Activated T-helper 2 cell treated with anti-CD3 and anti-CD28 coated beads, Interferon-gamma antibody, Interleukin-2, Interleukin-4, amounts not matched to agents 10 μg/mL and 5 μg/mL and 100 μg/mL, durations not matched to agents 14 hours and 24 hours and 36 hours (primary cell): ENCODE measurements around the gene VPS37D. TPM values are rescaled to one million over a fixed set of nuclear protein-coding genes. Genes with fewer than 3 reads are reported as not detected.
A peak's percentile ranks its signal among the peaks of the same experiment; 100 is the strongest.
"Not testable (repeated sequence)": the region's sequence is repeated elsewhere in the genome, so short reads cannot be mapped to it uniquely, and the experiment has no call there.

Experiments
- DNase-seq: peaks from one replicate; pipeline ENCODE4 v3.0.0; 2021; ENCODE audit warnings: low spot score
- H3K27ac Mint-ChIP-seq: one replicate; pipeline ENCODE4 v1.8.0; 2021; ENCODE audit warnings: mixed read lengths
- H3K27me3 Mint-ChIP-seq: one replicate; pipeline ENCODE4 v1.8.0; 2021; ENCODE audit warnings: low read depth, mixed read lengths
- H3K36me3 Mint-ChIP-seq: one replicate; pipeline ENCODE4 v1.8.0; 2021; ENCODE audit warnings: low read depth, mixed read lengths
- H3K4me1 Mint-ChIP-seq: one replicate; pipeline ENCODE4 v1.8.0; 2021; ENCODE audit warnings: low read depth, mixed read lengths
- H3K4me3 Mint-ChIP-seq: one replicate; pipeline ENCODE4 v1.8.0; 2021; ENCODE audit warnings: low read depth, mild to moderate bottlenecking, moderate library complexity, mixed read lengths
- H3K9me3 Mint-ChIP-seq: one replicate; pipeline ENCODE4 v1.8.0; 2021; ENCODE audit warnings: mixed read lengths
- intact Hi-C: fragments of 100-400 bp; cut with micrococcal nuclease; formaldehyde crosslinking; loops from one replicate; pipeline ENCODE4 v1.15.1; 2023
- total RNA-seq: library from RNA; stranded (reverse); gene quantifications from 2 replicates; pipeline ENCODE4 v1.2.3, GENCODE V29; 2022

The VPS37D gene
- total RNA-seq, 1 donor from 2014 or later, result 0.30 TPM

- Mint-ChIP-seq H3K4me3 (no peak overlapping the region), H3K4me1 (peaks cover 3% of the 10 kb centered on the region), H3K27me3 (peaks cover 52% of the 10 kb centered on the region), H3K27ac (no peak overlapping the region), H3K36me3 (no peaks in the 10 kb centered on the region), H3K9me3 (no peaks in the 10 kb centered on the region)
- no peak for DNase-seq
- intact Hi-C loops, result no loop called here
These were observed 18.1 kb upstream of the VPS37D start for GRCh38 chr7:73649576-73649975.

GRCh38 chr7:73650524-73650923 is 17.1 kb upstream of the VPS37D start:
- Mint-ChIP-seq H3K4me3 (no peak overlapping the region), H3K27me3 (peaks cover 48% of the 10 kb centered on the region), H3K27ac (no peak overlapping the region), H3K36me3 (no peaks in the 10 kb centered on the region), H3K9me3 (no peaks in the 10 kb centered on the region), H3K4me1 (peaks cover 3% of the 10 kb centered on the region)
- no peak for DNase-seq
- intact Hi-C loops, result no loop called here

GRCh38 chr7:73652541-73652949 is 15.1 kb upstream of the VPS37D start:
- intact Hi-C loops, result no loop called here
- Mint-ChIP-seq H3K4me3 (no peak overlapping the region), H3K27ac (no peak overlapping the region), H3K9me3 (no peaks in the 10 kb centered on the region), H3K36me3 (no peaks in the 10 kb centered on the region), H3K27me3 (peaks cover 33% of the 10 kb centered on the region), H3K4me1 (peaks cover 3% of the 10 kb centered on the region)
- DNase-seq, result no peak

- H3K4me1 Mint-ChIP-seq, intact Hi-C loops, H3K4me3 Mint-ChIP-seq, H3K27ac Mint-ChIP-seq, H3K9me3 Mint-ChIP-seq, DNase-seq, H3K36me3 Mint-ChIP-seq: not testable (repeated sequence)
- H3K27me3 Mint-ChIP-seq, result peaks cover 15% of the 10 kb centered on the region
These were observed 12.3 kb upstream of the VPS37D start for GRCh38 chr7:73655309-73655708.

GRCh38 chr7:73659983-73660382 is 7.6 kb upstream of the VPS37D start:
- Mint-ChIP-seq H3K36me3 (no peaks in the 10 kb centered on the region), H3K9me3 (peaks cover 9% of the 10 kb centered on the region), H3K4me1 (no peaks in the 10 kb centered on the region), H3K27ac (no peak overlapping the region), H3K4me3 (no peak overlapping the region), H3K27me3 (peaks cover 12% of the 10 kb centered on the region)
- intact Hi-C loops, result no loop called here
- no peak for DNase-seq

GRCh38 chr7:73660594-73660993 is 7.0 kb upstream of the VPS37D start:
- H3K4me3 Mint-ChIP-seq, H3K36me3 Mint-ChIP-seq, H3K9me3 Mint-ChIP-seq, H3K27ac Mint-ChIP-seq, DNase-seq, intact Hi-C loops, H3K4me1 Mint-ChIP-seq: not testable (repeated sequence)
- H3K27me3 Mint-ChIP-seq, result peaks cover 12% of the 10 kb centered on the region

GRCh38 chr7:73663033-73663432 is 4.6 kb upstream of the VPS37D start:
- Mint-ChIP-seq H3K27ac (no peak overlapping the region), H3K27me3 (peaks cover 17% of the 10 kb centered on the region), H3K4me1 (peaks cover 3% of the 10 kb centered on the region), H3K9me3 (peaks cover 9% of the 10 kb centered on the region), H3K36me3 (no peaks in the 10 kb centered on the region), H3K4me3 (no peak overlapping the region)
- intact Hi-C loops, result no loop called here
- DNase-seq, result no peak

- DNase-seq, result no peak
- H3K27ac Mint-ChIP-seq, result no peak overlapping the region
- H3K9me3 Mint-ChIP-seq, result peaks cover 2% of the 10 kb centered on the region
- peaks cover 28% of the 10 kb centered on the region for H3K27me3 Mint-ChIP-seq
- intact Hi-C loops, result loop anchor here (5.0 kb wide), 3 partner anchors 46 to 61 kb away; partner anchors contain the start of genes MLXIPL and STX1A
- peaks cover 6% of the 10 kb centered on the region for H3K4me1 Mint-ChIP-seq
- peak overlapping the region; percentile 40 for H3K4me3 Mint-ChIP-seq
- no peaks in the 10 kb centered on the region for H3K36me3 Mint-ChIP-seq
These were observed 663 bp downstream of the VPS37D start for GRCh38 chr7:73668103-73668885.

- Mint-ChIP-seq H3K36me3 (no peaks in the 10 kb centered on the region), H3K27me3 (peaks cover 28% of the 10 kb centered on the region), H3K9me3 (no peaks in the 10 kb centered on the region), H3K4me1 (peaks cover 6% of the 10 kb centered on the region), H3K4me3 (peak overlapping the region; percentile 40), H3K27ac (no peak overlapping the region)
- intact Hi-C loops, result loop anchor here (5.0 kb wide), 3 partner anchors 47 to 62 kb away; partner anchors contain the start of genes MLXIPL and STX1A
- no peak for DNase-seq
These were observed 1.2 kb downstream of the VPS37D start for GRCh38 chr7:73668886-73669230.

GRCh38 chr7:73669288-73669701 is 1.7 kb downstream of the VPS37D start:
- Mint-ChIP-seq H3K9me3 (no peaks in the 10 kb centered on the region), H3K27ac (no peak overlapping the region), H3K27me3 (peaks cover 28% of the 10 kb centered on the region), H3K36me3 (no peaks in the 10 kb centered on the region), H3K4me3 (no peak overlapping the region), H3K4me1 (peaks cover 6% of the 10 kb centered on the region)
- intact Hi-C loops, result loop anchor here (5.0 kb wide), 3 partner anchors 47 to 62 kb away; partner anchors contain the start of genes MLXIPL and STX1A
- DNase-seq, result no peak

GRCh38 chr7:73669858-73670385 is 2.3 kb downstream of the VPS37D start:
- H3K36me3 Mint-ChIP-seq, result no peaks in the 10 kb centered on the region
- peaks cover 28% of the 10 kb centered on the region for H3K27me3 Mint-ChIP-seq
- intact Hi-C loops, result loop anchor here (5.0 kb wide), 3 partner anchors 47 to 63 kb away; partner anchors contain the start of genes MLXIPL and STX1A
- no peaks in the 10 kb centered on the region for H3K9me3 Mint-ChIP-seq
- peaks cover 6% of the 10 kb centered on the region for H3K4me1 Mint-ChIP-seq
- no peak overlapping the region for H3K4me3 Mint-ChIP-seq
- no peak for DNase-seq
- no peak overlapping the region for H3K27ac Mint-ChIP-seq

GRCh38 chr7:73671322-73671661 is 3.7 kb downstream of the VPS37D start:
- intact Hi-C loops, result no loop called here
- Mint-ChIP-seq H3K36me3 (no peaks in the 10 kb centered on the region), H3K4me3 (no peak overlapping the region), H3K4me1 (peaks cover 6% of the 10 kb centered on the region), H3K27me3 (peaks cover 20% of the 10 kb centered on the region), H3K27ac (no peak overlapping the region), H3K9me3 (no peaks in the 10 kb centered on the region)
- no peak for DNase-seq

- Mint-ChIP-seq H3K36me3 (no peaks in the 10 kb centered on the region), H3K4me1 (peaks cover 6% of the 10 kb centered on the region), H3K27ac (no peak overlapping the region), H3K4me3 (no peak overlapping the region), H3K27me3 (peaks cover 20% of the 10 kb centered on the region), H3K9me3 (no peaks in the 10 kb centered on the region)
- intact Hi-C loops, result no loop called here
- DNase-seq, result no peak
These were observed 4.3 kb downstream of the VPS37D start for GRCh38 chr7:73671857-73672445.
